ENCODE results near the gene CD209.

DNA sequence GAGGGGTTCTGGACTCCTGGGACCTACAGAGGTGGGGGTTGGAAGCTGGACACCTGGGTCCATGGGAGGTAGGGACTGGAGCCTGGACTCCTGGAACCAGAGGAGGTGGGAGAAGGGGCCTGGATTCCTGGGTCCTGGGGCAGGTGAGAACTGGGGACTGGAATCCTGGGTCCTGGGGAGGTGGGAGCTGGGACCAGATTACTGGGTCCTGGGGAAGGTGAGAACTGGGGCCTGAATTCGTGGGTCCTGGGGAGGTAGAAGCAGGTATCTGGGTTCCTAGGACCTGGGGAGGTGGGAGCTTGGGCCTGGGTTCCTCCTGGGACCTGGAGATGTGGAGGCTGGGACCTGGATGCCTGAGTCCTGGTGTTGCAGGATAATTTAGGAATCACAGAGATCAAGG lies 16.4 kb upstream of the CD209 start:
- TF ChIP-seq CTCF (IDR thresholded peaks at IDR 0.05) (no peak), ZFX (IDR thresholded peaks at IDR 0.05; ENCODE audit: borderline replicate concordance) (no peak)
